BLaER1 (cell line): Measurements from ENCODE around the gene NPR3.
"Not testable (repeated sequence)": the region's sequence is repeated elsewhere in the genome, so short reads cannot be mapped to it uniquely, and the experiment has no call there.

Source experiments
- H3K27ac ChIP-seq: shearing (Covaris generic); formaldehyde crosslinking; 2 replicates; pipeline ENCODE4 v1.8.1; 2022
- H3K27me3 ChIP-seq: shearing (Covaris generic); formaldehyde crosslinking; 2 replicates; pipeline ENCODE4 v1.8.1; 2022
- H3K36me3 ChIP-seq: shearing (Covaris generic); formaldehyde crosslinking; 2 replicates; pipeline ENCODE4 v1.8.1; 2022
- H3K4me1 ChIP-seq: shearing (Covaris generic); formaldehyde crosslinking; 2 replicates; pipeline ENCODE4 v1.8.1; 2022
- H3K4me2 ChIP-seq: shearing (Covaris generic); formaldehyde crosslinking; 2 replicates; pipeline ENCODE4 v1.8.1; 2022
- H3K4me3 ChIP-seq: shearing (Covaris generic); formaldehyde crosslinking; 2 replicates; pipeline ENCODE4 v1.8.1; 2022
- H3K9ac ChIP-seq: shearing (Covaris generic); formaldehyde crosslinking; 2 replicates; pipeline ENCODE4 v1.8.1; 2022
- H3K9me3 ChIP-seq: shearing (Covaris generic); formaldehyde crosslinking; 2 replicates; pipeline ENCODE4 v1.8.1; 2022
- H4K20me1 ChIP-seq: shearing (Covaris generic); formaldehyde crosslinking; 2 replicates; pipeline ENCODE4 v1.8.1; 2022
- Cebpa-rat ChIP-seq: shearing (Covaris generic); IDR thresholded peaks from 2 replicates; pipeline ENCODE4 v1.8.1; 2022

The NPR3 gene

GRCh38 chr5:32794086-32794485 lies 83.0 kb downstream of the NPR3 start:
- Histone ChIP-seq H3K9ac (no peak overlapping the region), H3K9me3 (0 out of 2 replicates have a peak, but pooled peaks cover 6% of the 10 kb centered on the region), H4K20me1 (no peaks in the 10 kb centered on the region), H3K27ac (no peak overlapping the region), H3K36me3 (no peaks in the 10 kb centered on the region), H3K4me1 (no peaks in the 10 kb centered on the region), H3K4me2 (no peak overlapping the region), H3K27me3 (no peaks in the 10 kb centered on the region), H3K4me3 (no peak overlapping the region)
- no peak for TF ChIP-seq Cebpa-rat

DNA sequence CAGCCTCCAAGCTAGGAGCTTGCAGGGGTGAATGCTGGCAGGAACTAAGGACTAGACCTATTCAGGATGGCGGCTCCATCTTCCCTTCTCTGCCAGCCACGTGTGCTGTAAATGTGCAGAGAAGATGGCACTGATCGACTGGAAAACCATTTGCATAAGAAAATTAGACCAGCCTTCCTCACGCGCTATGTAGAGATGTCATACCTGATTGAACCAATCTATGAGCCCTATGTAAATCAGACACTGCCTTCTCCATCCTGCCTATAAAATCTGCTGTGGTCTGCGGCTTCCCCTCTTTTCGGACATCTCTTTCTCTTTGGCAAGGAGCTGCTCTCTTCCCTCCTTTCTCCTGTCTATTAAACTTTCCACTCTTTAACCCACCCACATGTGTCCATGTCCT lies 91.6 kb downstream of the NPR3 start:
- peaks cover 24% of the 10 kb centered on the region for H3K9me3 ChIP-seq
- no peak overlapping the region for H3K27ac ChIP-seq
- no peaks in the 10 kb centered on the region for H4K20me1 ChIP-seq
- H3K9ac ChIP-seq, result no peak overlapping the region
- no peaks in the 10 kb centered on the region for H3K27me3 ChIP-seq
- no peak for TF ChIP-seq Cebpa-rat
- no peaks in the 10 kb centered on the region for H3K36me3 ChIP-seq
- H3K4me2 ChIP-seq, result no peak overlapping the region
- H3K4me1 ChIP-seq, result no peaks in the 10 kb centered on the region
- no peak overlapping the region for H3K4me3 ChIP-seq

GRCh38 chr5:32803656-32804055 lies 92.5 kb downstream of the NPR3 start:
- Histone ChIP-seq H3K36me3 (no peaks in the 10 kb centered on the region), H3K27ac (no peak overlapping the region), H4K20me1 (no peaks in the 10 kb centered on the region), H3K27me3 (no peaks in the 10 kb centered on the region), H3K9ac (no peak overlapping the region), H3K4me1 (no peaks in the 10 kb centered on the region), H3K4me3 (no peak overlapping the region), H3K9me3 (peaks cover 24% of the 10 kb centered on the region), H3K4me2 (no peak overlapping the region)
- TF ChIP-seq Cebpa-rat, result no peak

GRCh38 chr5:32805462-32805861 lies 94.3 kb downstream of the NPR3 start:
- H3K9ac ChIP-seq, H3K4me1 ChIP-seq, H3K27ac ChIP-seq, H3K36me3 ChIP-seq, H3K4me2 ChIP-seq, H3K4me3 ChIP-seq, H3K27me3 ChIP-seq, H4K20me1 ChIP-seq: not testable (repeated sequence)
- peaks cover 24% of the 10 kb centered on the region for H3K9me3 ChIP-seq

DNA sequence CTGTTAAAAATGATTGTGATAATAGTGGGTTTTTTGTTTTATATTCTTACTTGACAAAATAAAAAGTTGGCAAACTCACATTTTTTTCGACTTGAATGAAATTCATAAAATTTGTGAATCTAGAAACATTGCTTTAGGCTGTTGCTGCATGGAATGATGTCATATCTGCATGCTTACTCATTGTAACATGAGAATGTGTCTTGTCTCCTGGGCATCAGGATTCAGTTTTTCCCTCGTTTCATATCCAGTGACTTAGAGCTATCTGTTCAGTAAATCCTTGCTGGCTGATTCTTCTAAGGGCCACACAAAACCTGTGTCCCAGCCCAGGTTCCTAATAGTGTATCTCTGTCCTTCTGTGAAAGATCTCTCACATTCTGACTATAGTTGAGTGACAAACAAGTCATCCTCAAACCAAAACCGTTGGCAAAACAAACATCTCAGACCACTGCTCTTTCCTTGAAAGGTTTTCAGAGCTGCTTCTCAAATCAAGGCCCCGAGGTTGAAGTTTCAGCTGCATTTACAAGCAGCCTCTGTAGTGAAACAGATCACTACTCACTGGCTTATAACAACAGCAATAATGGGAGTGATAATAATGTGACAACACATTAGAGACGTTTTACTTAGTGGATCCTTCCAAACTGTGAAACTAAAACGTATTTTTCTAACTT lies 95.0 kb downstream of the NPR3 start:
- H3K27me3 ChIP-seq, result no peaks in the 10 kb centered on the region
- no peaks in the 10 kb centered on the region for H4K20me1 ChIP-seq
- no peaks in the 10 kb centered on the region for H3K36me3 ChIP-seq
- no peak overlapping the region for H3K9ac ChIP-seq
- H3K9me3 ChIP-seq, result peaks cover 19% of the 10 kb centered on the region
- no peaks in the 10 kb centered on the region for H3K4me1 ChIP-seq
- H3K4me3 ChIP-seq, result no peak overlapping the region
- no peak overlapping the region for H3K4me2 ChIP-seq
- H3K27ac ChIP-seq, result no peak overlapping the region
- TF ChIP-seq Cebpa-rat, result no peak

- Histone ChIP-seq H3K4me1 (no peaks in the 10 kb centered on the region), H3K9ac (no peak overlapping the region), H3K9me3 (peaks cover 13% of the 10 kb centered on the region), H3K4me2 (no peak overlapping the region), H3K4me3 (no peak overlapping the region), H3K27ac (no peak overlapping the region), H4K20me1 (no peaks in the 10 kb centered on the region), H3K36me3 (no peaks in the 10 kb centered on the region), H3K27me3 (no peaks in the 10 kb centered on the region)
- TF ChIP-seq Cebpa-rat, result no peak
These were observed 97.7 kb downstream of the NPR3 start for GRCh38 chr5:32808783-32809182.

- Histone ChIP-seq H4K20me1 (no peaks in the 10 kb centered on the region), H3K4me3 (no peak overlapping the region), H3K4me2 (no peak overlapping the region), H3K4me1 (no peaks in the 10 kb centered on the region), H3K27me3 (no peaks in the 10 kb centered on the region), H3K9me3 (no peaks in the 10 kb centered on the region), H3K36me3 (no peaks in the 10 kb centered on the region), H3K27ac (no peak overlapping the region), H3K9ac (no peak overlapping the region)
- no peak for TF ChIP-seq Cebpa-rat
These were observed 99.7 kb downstream of the NPR3 start for GRCh38 chr5:32810804-32811203.

DNA sequence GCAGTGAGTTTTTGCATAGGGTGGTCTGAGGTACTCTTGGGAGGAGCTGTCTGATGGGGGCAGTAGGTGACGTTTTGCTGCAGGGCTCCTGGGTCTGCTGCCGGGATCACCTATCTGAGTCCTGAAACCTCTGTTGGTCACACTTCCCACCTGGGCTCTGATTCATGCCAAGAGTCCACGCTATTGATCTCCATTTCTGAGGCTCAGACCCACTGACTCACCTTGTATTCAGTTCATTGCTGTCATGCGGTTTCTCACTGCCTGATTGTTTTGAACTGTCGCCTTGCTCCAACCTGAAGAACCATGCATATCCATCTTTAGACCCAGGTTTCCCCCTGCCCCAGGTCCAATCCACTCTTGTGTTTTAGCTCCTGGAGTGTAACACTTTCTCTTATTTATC lies 101.3 kb downstream of the NPR3 start:
- Histone ChIP-seq H3K36me3 (no peaks in the 10 kb centered on the region), H4K20me1 (no peaks in the 10 kb centered on the region), H3K4me3 (no peak overlapping the region), H3K4me1 (no peaks in the 10 kb centered on the region), H3K27ac (no peak overlapping the region), H3K9me3 (no peaks in the 10 kb centered on the region), H3K27me3 (no peaks in the 10 kb centered on the region), H3K4me2 (no peak overlapping the region), H3K9ac (no peak overlapping the region)
- no peak for TF ChIP-seq Cebpa-rat

DNA sequence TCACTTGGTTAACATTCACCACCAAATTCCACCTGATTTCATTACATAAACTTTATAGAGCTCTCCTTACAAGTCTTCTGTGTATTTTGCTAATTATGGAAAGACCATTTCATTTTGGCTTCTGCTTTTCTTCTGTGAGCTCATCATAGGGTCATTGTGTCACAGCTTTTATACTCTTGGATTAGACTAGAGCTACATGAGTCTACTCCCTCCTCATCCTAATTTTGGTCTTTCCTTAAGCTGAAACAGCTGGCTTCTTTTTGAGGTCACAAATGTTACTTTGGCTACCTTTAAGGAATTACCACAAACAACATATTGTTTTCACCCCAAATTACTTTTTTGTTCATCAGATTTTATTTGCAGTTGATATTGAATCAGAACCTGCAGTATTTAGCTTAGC lies 103.0 kb downstream of the NPR3 start:
- Histone ChIP-seq H3K27ac (no peak overlapping the region), H3K4me1 (no peaks in the 10 kb centered on the region), H3K9me3 (no peaks in the 10 kb centered on the region), H3K27me3 (no peaks in the 10 kb centered on the region), H4K20me1 (no peaks in the 10 kb centered on the region), H3K4me3 (no peak overlapping the region), H3K4me2 (no peak overlapping the region), H3K36me3 (no peaks in the 10 kb centered on the region), H3K9ac (no peak overlapping the region)
- no peak for TF ChIP-seq Cebpa-rat

- H3K4me1 ChIP-seq, result no peaks in the 10 kb centered on the region
- H4K20me1 ChIP-seq, result no peaks in the 10 kb centered on the region
- H3K27ac ChIP-seq, result no peak overlapping the region
- no peaks in the 10 kb centered on the region for H3K27me3 ChIP-seq
- H3K4me3 ChIP-seq, result no peak overlapping the region
- no peaks in the 10 kb centered on the region for H3K9me3 ChIP-seq
- H3K4me2 ChIP-seq, result no peak overlapping the region
- no peak for TF ChIP-seq Cebpa-rat
- no peaks in the 10 kb centered on the region for H3K36me3 ChIP-seq
- H3K9ac ChIP-seq, result no peak overlapping the region
These were observed 103.5 kb downstream of the NPR3 start for GRCh38 chr5:32814620-32815019.

- Histone ChIP-seq H3K4me2 (no peak overlapping the region), H4K20me1 (no peaks in the 10 kb centered on the region), H3K9ac (no peak overlapping the region), H3K27ac (no peak overlapping the region), H3K4me3 (no peak overlapping the region), H3K9me3 (no peaks in the 10 kb centered on the region), H3K4me1 (no peaks in the 10 kb centered on the region), H3K36me3 (no peaks in the 10 kb centered on the region), H3K27me3 (no peaks in the 10 kb centered on the region)
- TF ChIP-seq Cebpa-rat, result no peak
These were observed 116.9 kb downstream of the NPR3 start for GRCh38 chr5:32827981-32828380.
